Esophagus squamous epithelium (tissue), 5 donors: ENCODE measurements around the gene CSGALNACT2. TPM values are rescaled to one million over a fixed set of nuclear protein-coding genes. Genes with fewer than 3 reads are reported as not detected.
"Not testable (repeated sequence)": the region's sequence is repeated elsewhere in the genome, so short reads cannot be mapped to it uniquely, and the experiment has no call there.

Experiments used
- DNase-seq: peaks from one replicate; lab custom pipeline; 2025; lab: John Stamatoyannopoulos, UW
- H3K27ac ChIP-seq, 4 donors: fragments of 200-600 bp; sonication (generic); one replicate each; pipeline ENCODE4 v1.5.1; 2016 to 2019; ENCODE audit warnings: mild to moderate bottlenecking in 1 of 4
- H3K27me3 ChIP-seq, 4 donors: fragments of 200-600 bp; sonication (generic); 1 replicate in 3 of 4; 2 replicates in 1 of 4; pipeline versions ENCODE4 v1.5.1 to v1.6.0; 2017 to 2021; ENCODE audit warnings: antibody characterized with exemption in 1 of 4
- H3K36me3 ChIP-seq, 3 donors: fragments of 200-600 bp; sonication (generic); one replicate each; pipeline ENCODE4 v1.5.1; 2016 to 2019
- H3K4me1 ChIP-seq, 3 donors: fragments of 200-600 bp; sonication (generic); one replicate each; pipeline ENCODE4 v1.5.1; 2017 to 2019
- H3K4me3 ChIP-seq, 4 donors: fragments of 200-600 bp; sonication (generic); 1 replicate in 3 of 4; 2 replicates in 1 of 4; pipeline ENCODE4 v1.5.1; 2016 to 2019; ENCODE audit warnings: mild to moderate bottlenecking in 2 of 4, moderate library complexity in 1 of 4
- H3K9me3 ChIP-seq, 3 donors: fragments of 200-600 bp; sonication (generic); one replicate each; pipeline ENCODE4 v1.5.1; 2016 to 2019
- CTCF ChIP-seq, 6 experiments: fragments of 450-650 bp in 4 of 6; fragments of 200-600 bp in 2 of 6; sonication (generic) in 2 of 6; IDR thresholded peaks; one replicate each; pipeline ENCODE4 v1.5.1; 2016 to 2019; ENCODE audit warnings: antibody characterized with exemption in 6 of 6, mild to moderate bottlenecking in 4 of 6, moderate library complexity in 4 of 6
- POLR2A ChIP-seq, 4 donors: fragments of 450-650 bp; IDR thresholded peaks; one replicate each; pipeline ENCODE4 v1.6.1; 2017; ENCODE audit warnings: antibody characterized with exemption in 4 of 4, mild to moderate bottlenecking in 4 of 4, moderate library complexity in 3 of 4
- WGBS, 2 donors: methylation state at CpG; one replicate each; pipeline ENCODE4 v1.1.5; 2018; 5-methylcytosine and 5-hydroxymethylcytosine counted together
- intact Hi-C: fragments of 100-400 bp; cut with DNase I; formaldehyde crosslinking; loops from one replicate; pipeline ENCODE4 v1.15.0; 2022
- total RNA-seq, 4 donors: library from RNA; depleted of rRNA; stranded (reverse); fragments of >200 nt; gene quantifications; one replicate each; pipeline ENCODE4 v1.1.0, GENCODE V29; 2016
- donor health status: DM: yes; HTN: yes; CAD: no.

CSGALNACT2 gene
- total RNA-seq, 4 donors from 2014 or later: 2.8 to 18.5 (median 6.8) TPM

- Histone ChIP-seq H3K4me3 (peak overlapping the region; percentile 81 to 97 (median 90)), H3K27me3 (no peaks in the 10 kb centered on the region), H3K27ac (peak overlapping the region; percentile 89 to 99 (median 95)), H3K36me3 (no peaks in the 10 kb centered on the region), H3K9me3 (no peaks in the 10 kb centered on the region), H3K4me1 (peaks cover 8 to 51% (median 19%) of the 10 kb centered on the region in 3 donors)
- intact Hi-C loops: no loop called here
- DNase-seq: no peak
- TF ChIP-seq CTCF (IDR thresholded peaks at IDR 0.05) (no peak), POLR2A (IDR thresholded peaks at IDR 0.05) (no peak)
- WGBS, 2 donors: 33 to 38% methylated on average over 27 of the region's 27 CpGs
These were observed 1.1 kb upstream of the CSGALNACT2 start for GRCh38 chr10:43136995-43137716.

DNA sequence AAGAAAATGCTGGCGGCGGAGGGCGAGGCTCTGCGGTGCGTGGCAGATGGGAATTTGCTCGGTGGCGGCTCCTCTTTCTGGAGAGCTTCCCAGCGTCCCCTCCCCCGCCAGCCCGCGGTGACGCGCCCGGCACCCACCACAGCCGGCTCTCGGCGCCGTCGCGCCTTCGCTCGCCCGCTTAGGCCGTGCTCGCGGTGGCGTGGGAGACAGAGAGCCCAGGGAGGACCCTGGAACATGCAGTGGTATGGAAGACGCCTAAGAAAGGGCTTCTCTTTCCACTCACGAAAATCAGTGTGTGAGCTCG, 576 bp upstream of the CSGALNACT2 start:
- Histone ChIP-seq H3K27me3 (no peaks in the 10 kb centered on the region), H3K4me1 (peaks cover 8 to 56% (median 19%) of the 10 kb centered on the region in 3 donors), H3K9me3 (no peaks in the 10 kb centered on the region), H3K4me3 (peak overlapping the region; percentile 81 to 97 (median 90)), H3K36me3 (no peaks in the 10 kb centered on the region), H3K27ac (peak overlapping the region; percentile 89 to 99 (median 95))
- intact Hi-C loops: no loop called here
- TF ChIP-seq POLR2A (IDR thresholded peaks at IDR 0.05) (no peak), CTCF (IDR thresholded peaks at IDR 0.05) (no peak)
- 0 to 3% methylated on average over 9 to 10 of the region's 30 CpGs for WGBS, 2 donors
- DNase-seq: no peak

- 0 to 1% methylated on average over 13 to 22 of the region's 22 CpGs for WGBS, 2 donors
- Histone ChIP-seq H3K27ac (peak overlapping the region; percentile 89 to 99 (median 95)), H3K36me3 (no peaks in the 10 kb centered on the region), H3K9me3 (no peaks in the 10 kb centered on the region), H3K27me3 (no peaks in the 10 kb centered on the region), H3K4me1 (peaks cover 8 to 56% (median 19%) of the 10 kb centered on the region in 3 donors), H3K4me3 (peak overlapping the region; percentile 81 to 97 (median 90))
- no peak for TF ChIP-seq CTCF (IDR thresholded peaks at IDR 0.05)
- TF ChIP-seq POLR2A (IDR thresholded peaks at IDR 0.05): no peak
- intact Hi-C loops: no loop called here
- no peak for DNase-seq
These were observed 554 bp downstream of the CSGALNACT2 start for GRCh38 chr10:43138757-43139241.

DNA sequence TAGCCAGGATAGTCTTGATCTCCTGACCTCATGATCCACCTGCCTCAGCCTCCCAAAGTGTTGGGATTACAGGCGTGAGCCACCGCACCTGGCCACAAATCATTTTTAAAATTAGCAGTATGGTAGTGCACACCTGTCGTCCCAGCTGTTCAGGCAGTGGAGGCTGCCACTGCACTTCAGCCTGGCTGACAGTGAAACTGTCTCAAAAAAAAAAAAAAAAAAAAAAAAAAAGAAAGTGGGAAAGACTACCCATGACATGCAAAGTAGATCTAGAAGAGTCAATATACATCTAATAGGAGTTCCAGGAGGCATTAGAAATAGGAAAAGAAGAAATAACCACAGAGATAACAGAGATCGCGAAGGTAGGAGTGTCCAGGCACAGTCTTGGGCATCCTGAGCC, 3.2 kb downstream of the CSGALNACT2 start:
- intact Hi-C loops: no loop called here
- Histone ChIP-seq H3K4me1 (peaks cover 8 to 60% (median 17%) of the 10 kb centered on the region in 3 donors), H3K27ac (no peak overlapping the region), H3K27me3 (no peaks in the 10 kb centered on the region), H3K4me3 (no peak overlapping the region), H3K9me3 (no peaks in the 10 kb centered on the region), H3K36me3 (no peaks in the 10 kb centered on the region)
- no peak for TF ChIP-seq CTCF (IDR thresholded peaks at IDR 0.05)
- no peak for TF ChIP-seq POLR2A (IDR thresholded peaks at IDR 0.05)
- WGBS, 2 donors: 62 to 92% methylated on average over 3 of the region's 5 CpGs
- no peak for DNase-seq

DNA sequence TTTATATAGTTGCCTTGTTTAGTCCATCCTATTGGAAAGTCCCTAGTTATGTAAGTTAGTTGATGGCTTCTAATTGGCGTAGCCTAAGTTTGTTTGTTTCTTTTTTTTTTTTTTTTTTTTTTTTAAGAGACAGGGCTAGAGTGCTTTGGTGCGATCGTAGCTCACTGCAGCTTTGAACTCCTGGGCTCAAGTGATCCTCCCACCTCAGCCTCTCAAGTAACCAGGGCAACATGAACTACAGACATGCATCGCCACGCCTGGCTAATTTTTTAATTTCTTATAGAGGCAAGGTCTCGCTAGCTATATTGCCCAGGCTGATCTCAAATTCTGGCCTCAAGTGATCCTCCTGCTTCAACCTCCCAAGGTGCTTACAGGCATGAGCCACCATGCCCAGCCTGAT, 7.1 kb downstream of the CSGALNACT2 start:
- Histone ChIP-seq H3K36me3 (no peaks in the 10 kb centered on the region), H3K27me3 (no peaks in the 10 kb centered on the region), H3K9me3 (peaks cover 0 to 7% (median 0%) of the 10 kb centered on the region in 3 donors), H3K27ac (no peak overlapping the region), H3K4me3 (no peak overlapping the region), H3K4me1 (peaks cover 0 to 28% (median 4%) of the 10 kb centered on the region in 3 donors)
- WGBS, 2 donors: 80 to 82% methylated on average over 6 of the region's 6 CpGs
- DNase-seq: no peak
- intact Hi-C loops: no loop called here
- TF ChIP-seq CTCF (IDR thresholded peaks at IDR 0.05): no peak
- TF ChIP-seq POLR2A (IDR thresholded peaks at IDR 0.05): no peak

DNA sequence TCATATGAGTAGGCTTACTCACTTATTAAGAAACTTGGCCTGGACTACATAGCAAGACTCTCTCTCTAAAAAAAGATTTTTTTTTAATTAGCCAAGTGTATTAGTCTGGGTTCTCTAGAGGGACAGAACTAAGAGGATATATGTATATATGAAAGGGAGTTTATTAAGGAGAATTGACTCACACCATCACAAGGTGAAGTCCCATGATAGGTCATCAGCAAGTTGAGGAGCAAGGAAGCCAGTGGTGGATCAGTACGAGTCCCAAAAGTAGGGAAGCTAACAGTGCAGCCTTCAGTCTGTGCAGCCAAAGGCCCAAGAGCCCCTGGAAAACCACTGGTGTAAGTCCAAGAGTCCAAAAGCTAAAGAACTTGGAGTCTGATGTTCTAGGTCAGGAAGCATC, 7.7 kb downstream of the CSGALNACT2 start:
- 73 to 100% methylated on average over 1 of the region's 1 CpG for WGBS, 2 donors
- H3K4me1 ChIP-seq: peaks cover 0 to 22% (median 1%) of the 10 kb centered on the region in 3 donors
- H3K36me3 ChIP-seq, H3K4me3 ChIP-seq, H3K9me3 ChIP-seq, intact Hi-C loops, H3K27me3 ChIP-seq, H3K27ac ChIP-seq, DNase-seq: not testable (repeated sequence)
